Right ventricle myocardium inferior (tissue), 1 donor: ENCODE data around the gene AGXT2. TPM values are rescaled to one million over a fixed set of nuclear protein-coding genes. Genes with fewer than 3 reads are reported as not detected.
"Not testable (repeated sequence)": the region's sequence is repeated elsewhere in the genome, so short reads cannot be mapped to it uniquely, and the experiment has no call there.

ENCODE experiments used
- ATAC-seq: fragments of 200-7000 bp; cut with Tn5 transposase; one replicate; pipeline ENCODE4 v1.9.1; 2020; ENCODE audit warnings: mild to moderate bottlenecking, moderate library complexity
- DNase-seq: peaks from one replicate; pipeline ENCODE4 v3.0.0; 2021; ENCODE audit errors: missing footprints
- intact Hi-C: fragments of 100-400 bp; cut with DNase I; formaldehyde crosslinking; loops from one replicate; pipeline ENCODE4 v1.11.0; 2022
- total RNA-seq: library from RNA; stranded (reverse); fragmentation: NEBNext Ultra II Directional; extraction: Animal tissue kit (Norgen Biotek cat#: 25700); gene quantifications from one replicate; pipeline ENCODE4 v1.2.1, GENCODE V29; 2021
- donor health status: DM: no; HTN: yes; CAD: no; lungs with severe emphysema.

The AGXT2 gene
- total RNA-seq, 1 donor from 2014 or later, result not detected

GRCh38 chr5:34993951-34994350 is 53.8 kb downstream of the AGXT2 start:
- DNase-seq (no peak), ATAC-seq (no peak)
- intact Hi-C loops, result no loop called here

- DNase-seq (no peak), ATAC-seq (no peak)
- intact Hi-C loops, result no loop called here
Observed at GRCh38 chr5:34991486-34992238, 56.1 kb downstream of the AGXT2 start.

DNA sequence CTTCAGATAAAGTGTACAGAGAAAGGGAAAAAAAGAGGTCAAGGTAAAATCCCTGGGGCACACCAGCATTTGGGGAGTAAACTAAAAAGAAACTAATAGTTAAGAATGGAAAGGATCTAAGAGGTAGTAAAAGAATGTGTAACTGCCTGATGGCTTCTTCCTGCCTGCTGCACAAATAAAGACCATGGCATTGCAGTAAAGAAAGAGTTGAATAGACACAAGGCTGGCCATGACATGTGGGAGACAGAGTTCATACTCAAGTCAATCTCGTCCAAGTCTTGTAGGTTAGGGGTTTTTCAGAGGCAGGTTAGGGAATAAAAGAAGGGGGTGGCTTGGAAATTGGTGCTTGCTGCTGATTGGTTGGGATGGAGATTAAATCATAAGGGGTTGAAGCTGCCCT is 60.8 kb downstream of the AGXT2 start:
- ATAC-seq (no peak), DNase-seq (no peak)
- intact Hi-C loops, result no loop called here

DNA sequence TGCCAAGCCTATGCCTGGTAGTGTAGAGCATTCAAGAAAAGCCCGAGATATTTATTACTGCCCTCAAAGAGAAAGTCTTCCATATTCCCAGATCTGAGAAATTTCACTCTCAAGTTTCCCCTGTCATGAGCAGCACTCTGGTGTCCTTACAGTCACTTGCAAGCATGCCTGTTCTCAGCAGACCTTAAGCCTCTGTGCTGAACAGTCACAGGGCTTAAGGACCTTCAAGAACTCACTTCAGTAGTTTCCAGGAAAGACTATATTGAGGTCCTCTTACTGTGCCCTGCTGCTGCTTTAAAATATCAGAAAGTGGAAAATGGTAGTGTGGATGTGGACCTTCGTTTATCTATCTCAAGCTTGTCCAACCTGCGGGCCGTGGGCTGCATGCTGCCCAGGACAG is 64.9 kb downstream of the AGXT2 start:
- DNase-seq (no peak), ATAC-seq (no peak)
- intact Hi-C loops, result no loop called here

GRCh38 chr5:34978681-34979080 is 69.1 kb downstream of the AGXT2 start:
- DNase-seq (no peak), ATAC-seq (no peak)
- intact Hi-C loops, result no loop called here

DNA sequence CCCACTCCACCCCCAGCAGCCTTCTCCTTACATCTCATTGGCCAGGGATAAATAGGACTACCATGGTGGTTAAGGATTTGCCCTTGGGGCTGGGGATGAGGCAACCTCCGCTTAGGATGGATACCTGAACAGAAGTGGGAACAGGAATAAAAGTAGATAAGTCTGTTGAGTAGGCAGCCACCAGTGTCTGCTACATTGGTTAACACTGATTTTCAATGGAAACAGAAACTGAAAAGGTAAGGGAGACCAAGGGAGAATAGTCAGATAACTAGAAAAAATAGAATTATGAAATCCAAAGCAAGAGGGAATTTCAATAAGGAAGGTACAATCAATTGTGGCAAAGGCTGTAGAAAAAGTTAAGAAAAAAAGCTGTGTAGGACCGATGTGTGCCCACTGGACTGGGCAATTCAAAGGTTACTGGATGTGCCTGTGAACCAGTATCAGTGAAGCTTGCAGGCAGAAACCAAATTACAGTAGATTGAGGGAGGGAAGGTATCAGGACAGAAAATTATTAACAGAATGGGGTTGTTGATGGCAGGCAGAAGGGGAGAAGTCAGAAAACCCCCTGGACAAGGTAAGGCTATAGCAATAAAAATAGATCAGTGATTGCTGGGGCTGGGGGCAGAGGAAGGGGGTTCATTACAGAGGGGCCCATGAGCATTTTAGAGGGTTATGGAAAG is 69.7 kb downstream of the AGXT2 start:
- no peak for DNase-seq
- ATAC-seq, result no peak
- intact Hi-C loops, result no loop called here

GRCh38 chr5:34976347-34976746 is 71.4 kb downstream of the AGXT2 start:
- intact Hi-C loops, result no loop called here
- no peak for DNase-seq
- ATAC-seq, result no peak

GRCh38 chr5:34971655-34972054 is 76.1 kb downstream of the AGXT2 start:
- ATAC-seq, DNase-seq, intact Hi-C loops: not testable (repeated sequence)

DNA sequence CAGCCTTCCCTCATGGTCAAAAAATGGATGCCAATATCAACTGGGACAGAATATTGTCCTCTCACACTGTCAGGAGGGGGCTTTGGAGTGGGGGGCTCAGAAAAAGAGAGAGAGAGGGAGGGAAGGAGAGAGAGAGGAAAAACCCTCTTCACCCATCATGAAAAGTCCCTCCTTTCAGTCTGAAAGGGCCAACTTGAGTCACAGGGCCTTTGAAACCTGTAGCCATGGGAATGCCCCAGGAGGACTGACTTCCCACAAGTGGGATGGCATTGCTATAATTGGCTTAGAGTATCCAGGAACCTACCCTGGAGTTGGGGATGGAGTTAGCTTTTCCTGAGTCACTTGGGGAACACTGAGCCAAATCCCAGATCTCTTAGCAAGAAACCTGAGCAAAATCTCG is 77.2 kb downstream of the AGXT2 start:
- DNase-seq (no peak), ATAC-seq (no peak)
- intact Hi-C loops, result no loop called here

DNA sequence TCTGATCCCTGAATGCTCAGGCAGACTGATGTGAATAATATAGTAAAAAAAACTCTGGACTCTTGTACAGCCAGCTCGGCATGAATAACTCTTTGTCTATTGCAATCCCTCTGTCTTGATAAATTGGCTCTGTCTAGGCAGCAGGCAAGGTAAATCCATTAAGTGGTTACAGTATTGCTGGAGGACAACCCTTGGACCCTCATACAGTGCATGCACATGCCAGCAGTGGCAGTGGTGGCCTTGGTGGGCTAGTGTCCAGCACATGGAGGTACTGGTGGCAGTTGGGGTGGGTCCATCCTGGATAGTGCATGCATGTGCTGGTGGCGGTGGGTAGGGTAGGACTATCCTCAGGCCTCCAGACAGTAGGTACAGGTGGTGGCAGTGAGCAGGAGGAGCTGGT is 79.5 kb downstream of the AGXT2 start:
- intact Hi-C loops, result no loop called here
- DNase-seq (no peak), ATAC-seq (no peak)

DNA sequence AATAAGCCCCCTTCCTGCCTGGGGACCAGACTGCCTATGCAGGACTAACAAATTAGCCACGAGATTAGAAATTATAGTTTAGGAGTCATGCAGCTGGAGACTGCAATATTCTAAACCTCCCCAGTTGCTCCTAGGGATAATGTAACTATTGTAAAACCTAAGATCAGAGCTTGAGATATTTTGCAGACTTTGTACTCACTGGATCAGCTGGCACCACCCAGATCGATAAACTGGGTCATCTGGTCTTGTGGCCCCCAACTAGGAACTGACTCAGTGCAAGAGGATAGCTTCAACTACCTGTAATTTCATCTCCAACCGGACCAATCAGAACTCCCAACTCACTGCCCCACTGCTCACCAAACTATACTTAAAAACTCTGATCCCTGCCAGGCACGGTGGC is 80.2 kb downstream of the AGXT2 start:
- intact Hi-C loops, result no loop called here

GRCh38 chr5:34959323-34959722 is 88.4 kb downstream of the AGXT2 start:
- no peak for ATAC-seq
- intact Hi-C loops, result loop anchor here (5.0 kb wide), 2 partner anchors 223 to 243 kb away; no protein-coding TSS in a partner anchor
- no peak for DNase-seq

More for the DNA sequence above, 80.2 kb downstream of the AGXT2 start:
- DNase-seq, result no peak
- ATAC-seq, result no peak

GRCh38 chr5:34957857-34958690 is 89.7 kb downstream of the AGXT2 start:
- DNase-seq (no peak), ATAC-seq (no peak)
- intact Hi-C loops, result loop anchor here (5.0 kb wide), 2 partner anchors 224 to 244 kb away; no protein-coding TSS in a partner anchor

DNA sequence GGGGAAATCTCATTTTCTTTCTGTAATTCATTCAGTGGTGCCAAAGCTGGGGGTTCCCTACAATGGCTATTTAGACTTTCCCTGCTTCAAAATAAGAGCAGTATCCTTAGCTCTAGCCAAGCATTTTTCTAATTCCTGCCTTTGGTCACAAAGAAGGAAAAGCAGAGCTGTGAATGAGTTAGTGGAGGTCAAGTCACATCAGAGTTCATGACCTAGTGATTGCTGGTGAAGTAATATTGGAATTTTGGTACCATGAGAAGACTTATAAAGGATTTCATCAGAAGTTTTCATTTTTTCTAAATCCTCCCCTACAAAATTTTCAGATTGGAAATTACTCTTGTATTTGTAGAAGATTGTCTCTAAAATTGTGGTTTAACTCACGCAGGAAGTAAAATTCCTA is 90.4 kb downstream of the AGXT2 start:
- ATAC-seq, result no peak
- intact Hi-C loops, result loop anchor here (5.0 kb wide), 2 partner anchors 225 to 245 kb away; no protein-coding TSS in a partner anchor
- DNase-seq, result no peak

Other genes starting within 250 kb of the AGXT2 start
- gene TTC23L, start 208.8 kb downstream of the AGXT2 start, total RNA-seq, result not detected
- 22.7 TPM for gene RAD1, start 132.4 kb downstream of the AGXT2 start, total RNA-seq
- 10.3 TPM for gene BRIX1, start 132.2 kb downstream of the AGXT2 start, total RNA-seq
- gene DNAJC21, start 118.4 kb downstream of the AGXT2 start, total RNA-seq, result 55.5 TPM
- 0.38 TPM for gene PRLR, start 182.5 kb upstream of the AGXT2 start, total RNA-seq